GM18907 (cell line): ENCODE data around the gene AGRP.
"Not testable (repeated sequence)": the region's sequence is repeated elsewhere in the genome, so short reads cannot be mapped to it uniquely, and the experiment has no call there.

Source experiments
- ATAC-seq: cut with Tn5 transposase; IDR thresholded peaks from one replicate; pipeline ENCODE4 v1.9.1; 2021; ENCODE audit warnings: mild to moderate bottlenecking, moderate library complexity; ENCODE audit not compliant: unreplicated experiment

Gene AGRP

GRCh38 chr16:67483150-67483549 is at the start of gene AGRP:
Gene AGRP, minus strand, starts transcription at chr16:67483547. Its CDS starts 149 bp downstream, at chr16:67483398.
- ATAC-seq, result no peak

GRCh38 chr16:67531247-67531646 is 47.9 kb upstream of the AGRP start:
- ATAC-seq, result no peak

- peak; percentile 37 for ATAC-seq
Measured at GRCh38 chr16:67530013-67530939, 46.9 kb upstream of the AGRP start.

- no peak for ATAC-seq
Measured at GRCh38 chr16:67529582-67530012, 46.2 kb upstream of the AGRP start.

- ATAC-seq, result no peak
Measured at GRCh38 chr16:67528870-67529581, 45.7 kb upstream of the AGRP start.

- no peak for ATAC-seq
Measured at GRCh38 chr16:67528222-67528869, 45.0 kb upstream of the AGRP start, which contains the start of gene RIPOR1. Gene RIPOR1, plus strand, starts transcription at chr16:67528829. Its CDS starts 9,618 bp downstream, at chr16:67538447.

GRCh38 chr16:67526149-67526791 is 42.9 kb upstream of the AGRP start:
- no peak for ATAC-seq

- ATAC-seq, result no peak
Measured at GRCh38 chr16:67525176-67525860, 42.0 kb upstream of the AGRP start.

- ATAC-seq, result peak; percentile 73
Measured at GRCh38 chr16:67521095-67521804, 37.9 kb upstream of the AGRP start.

- no peak for ATAC-seq
Measured at GRCh38 chr16:67519242-67519641, 35.9 kb upstream of the AGRP start.

GRCh38 chr16:67518676-67519075 is 35.3 kb upstream of the AGRP start:
- ATAC-seq, result no peak

- peak; percentile 48 for ATAC-seq
Measured at GRCh38 chr16:67517661-67518423, 34.5 kb upstream of the AGRP start.

GRCh38 chr16:67517155-67517445 is 33.8 kb upstream of the AGRP start:
- no peak for ATAC-seq

- no peak for ATAC-seq
Measured at GRCh38 chr16:67516296-67517154, 33.2 kb upstream of the AGRP start.

GRCh38 chr16:67514382-67514828 is 31.1 kb upstream of the AGRP start:
- peak; percentile 59 for ATAC-seq

- not testable (repeated sequence) for ATAC-seq
Measured at GRCh38 chr16:67513892-67514291, 30.5 kb upstream of the AGRP start.

- ATAC-seq, result no peak
Measured at GRCh38 chr16:67509016-67509415, 25.7 kb upstream of the AGRP start.

GRCh38 chr16:67506468-67506867 is 23.1 kb upstream of the AGRP start:
- no peak for ATAC-seq
